CD14-positive monocyte (primary cell): Measurements from ENCODE around the gene ZNF346. TPM values are rescaled to one million over a fixed set of nuclear protein-coding genes. Genes with fewer than 3 reads are reported as not detected.

Experiments
- DNase-seq, 3 donors: peaks; one replicate each; pipeline ENCODE4 v3.0.0-alpha.2; 2011 to 2022
- H2AFZ ChIP-seq: 2 replicates; pipeline ENCODE4 v1.6.0; 2012; ENCODE audit warnings: mild to moderate bottlenecking, low read depth, low read length, inconsistent platforms; ENCODE audit not compliant: insufficient read depth, poor library complexity, severe bottlenecking
- H3K27ac ChIP-seq, 2 donors: 1 replicate in 1 of 2; 2 replicates in 1 of 2; pipeline ENCODE4 v1.5.1; 2012 to 2013; ENCODE audit warnings: low read length in 2 of 2, control low read depth in 1 of 2, inconsistent platforms in 1 of 2, low read depth in 1 of 2, mild to moderate bottlenecking in 1 of 2
- H3K27me3 ChIP-seq, 2 donors: one replicate each; pipeline versions ENCODE4 v1.6.0 to v1.6.1; 2011 to 2013; ENCODE audit warnings: low read length in 2 of 2; ENCODE audit not compliant: control insufficient read depth in 2 of 2, insufficient read depth in 2 of 2
- H3K36me3 ChIP-seq, 2 donors: replicated peaks in 1 of 2; 1 replicate in 1 of 2; 2 replicates in 1 of 2; pipeline versions ENCODE4 v1.5.1 to v1.6.1; 2012 to 2013; ENCODE audit warnings: low read length in 2 of 2, control low read depth in 1 of 2, inconsistent platforms in 1 of 2, mild to moderate bottlenecking in 1 of 2; ENCODE audit not compliant: insufficient read depth in 2 of 2, control insufficient read depth in 1 of 2
- H3K4me1 ChIP-seq, 2 donors: 1 replicate in 1 of 2; 2 replicates in 1 of 2; pipeline versions ENCODE4 v1.5.1 to v1.6.1; 2012 to 2013; ENCODE audit warnings: low read length in 2 of 2, control low read depth in 1 of 2, inconsistent platforms in 1 of 2, mild to moderate bottlenecking in 1 of 2, moderate library complexity in 1 of 2; ENCODE audit not compliant: insufficient read depth in 2 of 2, control insufficient read depth in 1 of 2
- H3K4me2 ChIP-seq: replicated peaks from 2 replicates; pipeline ENCODE3; 2012; ENCODE audit warnings: low read length, moderate library complexity, mild to moderate bottlenecking; ENCODE audit not compliant: poor library complexity, severe bottlenecking; ENCODE audit errors: extremely low read depth
- H3K4me3 ChIP-seq, 3 experiments: fragments of 200-600 bp in 1 of 3; sonication (generic) in 1 of 3; replicated peaks in 1 of 3; 1 replicate in 2 of 3; 2 replicates in 1 of 3; pipeline ENCODE4 v1.5.1; 2011 to 2013; ENCODE audit warnings: low read length in 3 of 3, mild to moderate bottlenecking in 3 of 3, control low read depth in 2 of 3, low read depth in 2 of 3, inconsistent platforms in 1 of 3, moderate library complexity in 1 of 3
- H3K79me2 ChIP-seq: 2 replicates; pipeline ENCODE4 v1.6.0; 2012; ENCODE audit warnings: mild to moderate bottlenecking, control low read depth, inconsistent platforms, low read length, moderate library complexity; ENCODE audit not compliant: insufficient read depth
- H3K9ac ChIP-seq: 2 replicates; pipeline ENCODE4 v1.6.0; 2017; ENCODE audit warnings: low read length, mild to moderate bottlenecking; ENCODE audit not compliant: insufficient read depth, poor library complexity, severe bottlenecking
- H3K9me3 ChIP-seq, 2 donors: replicated peaks in 1 of 2; 1 replicate in 1 of 2; 2 replicates in 1 of 2; pipeline versions ENCODE4 v1.5.1 to v1.6.1; 2012 to 2013; ENCODE audit warnings: low read length in 2 of 2, control low read depth in 1 of 2; ENCODE audit not compliant: control insufficient read depth in 1 of 2, insufficient read depth in 1 of 2
- H4K20me1 ChIP-seq: 2 replicates; pipeline ENCODE4 v1.6.0; 2012; ENCODE audit warnings: mild to moderate bottlenecking, low read length, control low read depth, moderate library complexity; ENCODE audit not compliant: insufficient read depth
- H3K27ac Mint-ChIP-seq, 7 donors: one replicate each; pipeline ENCODE4 v1.8.0; 2020; ENCODE audit warnings: mild to moderate bottlenecking in 7 of 7, mixed read lengths in 7 of 7, moderate library complexity in 6 of 7, inconsistent platforms in 2 of 7
- H3K27me3 Mint-ChIP-seq, 3 donors: one replicate each; pipeline ENCODE4 v1.8.0; 2021 to 2022; ENCODE audit warnings: low read depth in 3 of 3, mild to moderate bottlenecking in 3 of 3, mixed read lengths in 3 of 3, moderate library complexity in 3 of 3, inconsistent platforms in 1 of 3
- H3K36me3 Mint-ChIP-seq, 2 donors: one replicate each; pipeline ENCODE4 v1.8.0; 2020; ENCODE audit warnings: mixed read lengths in 2 of 2, inconsistent platforms in 1 of 2, mild to moderate bottlenecking in 1 of 2
- H3K4me1 Mint-ChIP-seq: one replicate; pipeline ENCODE4 v1.8.0; 2020; ENCODE audit warnings: mild to moderate bottlenecking, mixed read lengths
- H3K4me3 Mint-ChIP-seq, 2 donors: one replicate each; pipeline ENCODE4 v1.8.0; 2020; ENCODE audit warnings: mild to moderate bottlenecking in 2 of 2, mixed read lengths in 2 of 2, moderate library complexity in 1 of 2
- H3K9me3 Mint-ChIP-seq, 7 donors: one replicate each; pipeline ENCODE4 v1.8.0; 2020 to 2022; ENCODE audit warnings: mixed read lengths in 7 of 7, mild to moderate bottlenecking in 6 of 7, moderate library complexity in 6 of 7, inconsistent platforms in 2 of 7
- WGBS: methylation state at CpG from one replicate; pipeline ENCODE4 v1.1.5; 2013; ENCODE audit warnings: missing lambda C conversion rate; ENCODE audit not compliant: insufficient coverage; 5-methylcytosine and 5-hydroxymethylcytosine counted together
- intact Hi-C, 2 donors: fragments of 100-400 bp; cut with micrococcal nuclease; formaldehyde crosslinking; loops; one replicate each; pipeline versions ENCODE4 v1.15.0 to v1.15.1; 2023
- polyA plus RNA-seq, 3 donors: library from polyadenylated mRNA; depleted of rRNA in 1 of 3; unstranded in 2 of 3; stranded (reverse) in 1 of 3; fragments of 300-500 nt in 2 of 3; fragments of >200 nt in 1 of 3; fragmentation: Illumina TruSeq in 2 of 3; gene quantifications; 1 replicate in 2 of 3; 2 replicates in 1 of 3; pipeline ENCODE4 v1.2.3, GENCODE V29; 2012 to 2021
- TF ChIP-seq, protein P1 (sequence below): fragments of 200-600 bp; IDR thresholded peaks from one replicate; pipeline ENCODE4 v1.8.0; 2022; ENCODE audit warnings: antibody characterized with exemption, mild to moderate bottlenecking

Gene ZNF346
- polyA plus RNA-seq, 3 donors: 6.0 to 9.6 (median 6.4) TPM

DNA sequence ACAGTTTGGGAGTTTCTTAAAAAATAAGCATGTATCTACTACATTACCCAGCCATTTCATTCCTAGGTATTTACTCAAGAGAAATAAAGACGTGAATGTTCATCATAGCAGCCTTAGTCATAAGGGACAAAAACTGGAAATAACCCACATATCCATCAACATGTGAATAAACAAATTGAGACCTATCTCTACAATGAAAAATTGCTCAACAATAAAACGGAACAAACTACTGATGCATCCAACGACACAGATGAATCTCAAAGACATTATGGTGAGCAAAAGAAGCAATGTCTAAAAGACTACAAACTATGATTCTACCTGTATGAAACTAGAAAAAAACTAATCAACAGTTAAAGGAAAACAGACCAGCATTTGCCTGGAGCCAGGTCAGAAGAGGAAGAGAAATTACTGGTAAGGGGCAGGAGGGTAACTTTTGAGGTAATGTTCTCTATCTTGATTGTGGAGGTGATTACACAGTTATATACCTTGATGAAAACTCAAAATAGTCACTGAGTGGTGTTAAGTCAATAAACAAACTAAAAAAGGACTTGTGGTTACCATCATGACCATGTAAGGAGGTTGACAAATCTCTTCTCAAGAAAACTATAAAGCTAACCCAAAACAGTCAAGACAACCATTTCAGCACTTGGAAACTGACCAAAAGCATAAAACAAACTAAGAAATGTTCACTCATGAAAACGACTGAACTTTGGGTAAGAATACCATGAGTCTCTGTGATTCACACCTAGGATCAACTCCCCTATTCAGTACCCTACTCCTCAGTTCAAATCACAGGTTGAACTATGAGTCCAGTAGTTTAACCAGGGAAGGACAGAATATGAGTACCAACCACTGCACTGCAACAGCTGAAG lies 26.4 kb upstream of the ZNF346 start:
- H3K4me2 ChIP-seq: peak overlapping the region; percentile 33

DNA sequence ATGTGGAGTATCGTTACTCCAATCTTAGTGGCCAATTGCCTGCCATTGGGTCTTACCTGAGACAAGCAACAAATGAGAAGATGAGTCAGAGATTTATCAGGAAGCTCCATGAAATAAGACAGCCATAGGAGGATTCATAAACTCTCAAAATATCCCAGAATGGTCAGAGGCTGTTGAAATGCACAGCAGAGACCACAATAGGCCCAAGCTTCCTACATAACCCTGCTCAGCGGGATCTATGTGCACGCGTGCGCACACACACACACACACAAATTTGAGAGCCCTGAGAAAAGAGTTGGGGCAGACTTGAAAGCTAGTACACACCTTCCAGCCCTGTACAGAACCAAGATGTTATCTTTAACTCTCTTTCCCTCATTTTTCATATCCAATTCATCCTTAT lies 25.7 kb upstream of the ZNF346 start:
- Mint-ChIP-seq H3K9me3 (peaks cover 0 to 2% (median 0%) of the 10 kb centered on the region in 7 donors), H3K27ac (peak overlapping the region; percentile 93 to 100 (median 99)), H3K36me3 (peaks cover 15 to 27% of the 10 kb centered on the region in 2 donors), H3K4me3 (no peak overlapping the region), H3K4me1 (peaks cover 76% of the 10 kb centered on the region), H3K27me3 (peaks cover 0 to 3% (median 0%) of the 10 kb centered on the region in 3 donors)
- WGBS: 100% methylated on average over 1 of the region's 5 CpGs
- Histone ChIP-seq H3K9me3 (no peaks in the 10 kb centered on the region), H2AFZ (no peak overlapping the region), H3K27ac (peak overlapping the region; percentile 99 to 100), H3K9ac (peak overlapping the region; percentile 56), H3K79me2 (peaks cover 95% of the 10 kb centered on the region), H3K4me2 (no peak overlapping the region), H3K27me3 (no peaks in the 10 kb centered on the region), H4K20me1 (peaks cover 4% of the 10 kb centered on the region), H3K36me3 (no peaks in the 10 kb centered on the region), H3K4me1 (peaks cover 86 to 97% of the 10 kb centered on the region in 2 donors), H3K4me3 (no peak overlapping the region)
- TF ChIP-seq, protein P1, sequence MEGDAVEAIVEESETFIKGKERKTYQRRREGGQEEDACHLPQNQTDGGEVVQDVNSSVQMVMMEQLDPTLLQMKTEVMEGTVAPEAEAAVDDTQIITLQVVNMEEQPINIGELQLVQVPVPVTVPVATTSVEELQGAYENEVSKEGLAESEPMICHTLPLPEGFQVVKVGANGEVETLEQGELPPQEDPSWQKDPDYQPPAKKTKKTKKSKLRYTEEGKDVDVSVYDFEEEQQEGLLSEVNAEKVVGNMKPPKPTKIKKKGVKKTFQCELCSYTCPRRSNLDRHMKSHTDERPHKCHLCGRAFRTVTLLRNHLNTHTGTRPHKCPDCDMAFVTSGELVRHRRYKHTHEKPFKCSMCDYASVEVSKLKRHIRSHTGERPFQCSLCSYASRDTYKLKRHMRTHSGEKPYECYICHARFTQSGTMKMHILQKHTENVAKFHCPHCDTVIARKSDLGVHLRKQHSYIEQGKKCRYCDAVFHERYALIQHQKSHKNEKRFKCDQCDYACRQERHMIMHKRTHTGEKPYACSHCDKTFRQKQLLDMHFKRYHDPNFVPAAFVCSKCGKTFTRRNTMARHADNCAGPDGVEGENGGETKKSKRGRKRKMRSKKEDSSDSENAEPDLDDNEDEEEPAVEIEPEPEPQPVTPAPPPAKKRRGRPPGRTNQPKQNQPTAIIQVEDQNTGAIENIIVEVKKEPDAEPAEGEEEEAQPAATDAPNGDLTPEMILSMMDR: no peak
- peak in 2 of 3 donors; percentile 16 to 42 for DNase-seq
- intact Hi-C loops: loop anchor here in 1 of 2 donors (5.0 kb wide), 1 partner anchor 99 kb away; the partner anchor contains the start of gene HK3

More for the DNA sequence above, 26.4 kb upstream of the ZNF346 start:
- Mint-ChIP-seq H3K9me3 (peaks cover 0 to 2% (median 0%) of the 10 kb centered on the region in 7 donors), H3K36me3 (peaks cover 14 to 25% of the 10 kb centered on the region in 2 donors), H3K27ac (peak overlapping the region; percentile 93 to 100 (median 99)), H3K4me3 (peak overlapping the region in 1 of 2 donors; percentile 61), H3K27me3 (peaks cover 0 to 3% (median 0%) of the 10 kb centered on the region in 3 donors), H3K4me1 (peaks cover 75% of the 10 kb centered on the region)
- Histone ChIP-seq H3K36me3 (no peaks in the 10 kb centered on the region), H3K4me1 (peaks cover 80 to 90% of the 10 kb centered on the region in 2 donors), H3K9me3 (no peaks in the 10 kb centered on the region), H3K27ac (peak overlapping the region; percentile 99 to 100), H3K79me2 (peaks cover 95% of the 10 kb centered on the region), H4K20me1 (no peaks in the 10 kb centered on the region), H3K4me3 (no peak overlapping the region), H3K9ac (peak overlapping the region; percentile 82), H2AFZ (no peak overlapping the region), H3K27me3 (no peaks in the 10 kb centered on the region)
- WGBS: 0% methylated on average over 1 of the region's 4 CpGs
- peak; percentile 81 to 93 (median 91) for DNase-seq
- intact Hi-C loops: loop anchor here in 1 of 2 donors (5.0 kb wide), 1 partner anchor 99 kb away; the partner anchor contains the start of gene HK3
- TF ChIP-seq, protein P1: no peak
